GM18951 (cell line): ENCODE data around the gene ATP9B.

Experiments used
- POLR2A ChIP-seq: IDR thresholded peaks from 4 replicates; pipeline ENCODE4 v1.6.1; 2011; ENCODE audit warnings: mild to moderate bottlenecking; ENCODE audit not compliant: insufficient read length, insufficient read depth; ENCODE audit errors: extremely low read depth
- in situ Hi-C: fragments of 300-500 bp; cut with MboI; formaldehyde crosslinking; loops from one replicate; pipeline ENCODE4 v1.12.0; 2022; ENCODE audit warnings: low sequenced_read_pairs, mixed read lengths, inconsistent platforms; ENCODE audit not compliant: unreplicated experiment

The ATP9B gene

DNA sequence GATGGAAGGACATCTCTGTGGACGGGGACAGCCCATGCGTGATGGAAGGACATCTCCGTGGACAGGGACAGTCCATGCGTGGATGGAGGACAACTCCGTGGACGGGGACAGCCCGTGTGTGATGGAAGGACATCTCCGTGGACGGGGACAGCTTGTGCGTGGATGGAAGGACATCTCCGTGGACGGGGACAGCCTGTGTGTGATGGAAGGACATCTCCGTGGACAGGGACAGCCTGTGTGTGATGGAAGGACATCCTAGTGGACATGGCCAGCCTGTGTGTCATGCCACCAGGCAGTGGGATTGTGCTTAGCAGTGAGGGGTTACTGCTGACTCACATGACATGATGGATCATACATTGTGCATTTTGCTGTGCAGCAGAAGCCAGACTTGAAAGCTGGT is 296.5 kb downstream of the ATP9B start:
- in situ Hi-C loops = no loop called here
- no peak for TF ChIP-seq POLR2A

- TF ChIP-seq POLR2A = no peak
- in situ Hi-C loops = no loop called here
Measured at GRCh38 chr18:79366177-79367094, 297.2 kb downstream of the ATP9B start.

DNA sequence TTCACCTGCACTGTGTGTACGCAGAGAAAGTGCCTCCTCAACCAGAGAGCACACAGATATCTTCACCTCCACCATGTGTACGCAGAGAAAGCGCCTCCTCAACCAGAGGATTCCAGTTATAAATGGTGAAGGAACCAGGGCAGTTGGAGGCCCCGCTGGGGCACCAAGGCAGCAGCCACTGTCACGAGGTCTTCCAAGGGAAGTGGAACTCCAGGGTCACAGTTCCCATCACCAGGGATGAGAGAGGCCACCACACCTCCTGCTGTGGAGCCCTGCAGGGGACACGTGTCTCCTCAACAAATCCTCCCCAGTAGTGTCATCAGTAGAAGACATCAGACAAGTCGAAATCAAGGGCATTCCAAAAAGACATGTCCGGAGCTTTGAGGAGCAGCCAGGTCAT is 298.3 kb downstream of the ATP9B start:
- TF ChIP-seq POLR2A = no peak
- in situ Hi-C loops = no loop called here

- no peak for TF ChIP-seq POLR2A
- in situ Hi-C loops = no loop called here
Measured at GRCh38 chr18:79367989-79368388, 298.8 kb downstream of the ATP9B start.

DNA sequence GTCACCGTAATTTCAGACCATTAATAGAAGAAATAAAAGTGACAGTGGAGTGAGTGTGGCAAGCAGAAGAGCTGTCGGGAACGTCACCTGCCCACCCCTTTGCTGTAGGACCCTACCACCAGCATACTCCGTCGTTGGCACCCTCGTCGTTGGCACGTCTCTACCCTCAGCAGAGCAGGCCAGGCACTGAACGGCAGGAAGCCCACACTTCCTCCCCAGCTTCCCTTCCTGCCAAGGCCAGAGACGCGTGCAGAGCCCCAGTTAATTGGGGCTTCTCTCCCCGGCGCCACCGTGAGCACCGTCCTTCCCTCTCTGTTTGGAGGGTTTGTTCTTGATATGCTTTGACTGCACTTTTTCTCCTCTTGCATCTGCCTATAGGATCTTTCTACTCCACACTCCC is 299.5 kb downstream of the ATP9B start:
- in situ Hi-C loops = no loop called here
- no peak for TF ChIP-seq POLR2A

GRCh38 chr18:79371561-79372121 is 302.4 kb downstream of the ATP9B start:
- no peak for TF ChIP-seq POLR2A
- in situ Hi-C loops = no loop called here

DNA sequence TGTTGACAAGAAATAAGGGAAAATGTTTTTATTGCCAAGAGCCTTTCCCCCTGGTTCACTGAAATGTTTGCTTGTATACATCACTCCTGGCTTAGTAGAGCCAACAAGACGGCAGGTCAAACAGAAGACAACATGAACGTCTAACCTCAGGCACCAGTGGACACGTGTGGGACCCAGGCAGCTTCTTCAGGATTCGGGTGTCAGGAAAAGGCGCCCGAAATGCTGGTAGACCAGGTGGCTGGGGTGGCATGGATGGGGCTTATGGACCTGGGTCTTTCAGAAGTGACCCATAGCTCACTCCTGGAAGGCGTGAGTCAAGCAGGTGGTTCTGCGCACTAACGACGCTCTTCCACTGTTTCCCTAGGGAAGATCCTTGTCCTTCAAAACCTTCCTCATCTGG is 303.3 kb downstream of the ATP9B start:
- TF ChIP-seq POLR2A = no peak
- in situ Hi-C loops = no loop called here

GRCh38 chr18:79372991-79373390 is 303.8 kb downstream of the ATP9B start:
- in situ Hi-C loops = no loop called here
- no peak for TF ChIP-seq POLR2A

DNA sequence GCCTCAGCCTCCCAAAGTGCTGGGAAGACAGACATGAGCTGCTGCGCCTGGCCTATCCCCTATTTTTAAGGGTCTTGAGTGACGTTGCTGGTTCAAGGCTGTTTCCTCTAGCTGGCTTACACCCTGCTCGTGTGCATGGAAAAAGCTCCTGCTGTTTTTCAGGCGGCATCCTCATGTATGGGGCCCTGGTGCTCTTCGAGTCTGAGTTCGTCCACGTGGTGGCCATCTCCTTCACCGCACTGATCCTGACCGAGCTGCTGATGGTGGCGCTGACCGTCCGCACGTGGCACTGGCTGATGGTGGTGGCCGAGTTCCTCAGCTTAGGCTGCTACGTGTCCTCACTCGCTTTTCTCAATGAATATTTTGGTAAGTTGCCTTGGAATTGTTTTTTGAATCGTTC is 304.5 kb downstream of the ATP9B start:
- in situ Hi-C loops = no loop called here
- TF ChIP-seq POLR2A = no peak

- TF ChIP-seq POLR2A = no peak
- in situ Hi-C loops = loop anchor here (5.0 kb wide), 2 partner anchors 158 to 268 kb away; no protein-coding TSS in a partner anchor
Measured at GRCh38 chr18:79374408-79375171, 305.4 kb downstream of the ATP9B start.

DNA sequence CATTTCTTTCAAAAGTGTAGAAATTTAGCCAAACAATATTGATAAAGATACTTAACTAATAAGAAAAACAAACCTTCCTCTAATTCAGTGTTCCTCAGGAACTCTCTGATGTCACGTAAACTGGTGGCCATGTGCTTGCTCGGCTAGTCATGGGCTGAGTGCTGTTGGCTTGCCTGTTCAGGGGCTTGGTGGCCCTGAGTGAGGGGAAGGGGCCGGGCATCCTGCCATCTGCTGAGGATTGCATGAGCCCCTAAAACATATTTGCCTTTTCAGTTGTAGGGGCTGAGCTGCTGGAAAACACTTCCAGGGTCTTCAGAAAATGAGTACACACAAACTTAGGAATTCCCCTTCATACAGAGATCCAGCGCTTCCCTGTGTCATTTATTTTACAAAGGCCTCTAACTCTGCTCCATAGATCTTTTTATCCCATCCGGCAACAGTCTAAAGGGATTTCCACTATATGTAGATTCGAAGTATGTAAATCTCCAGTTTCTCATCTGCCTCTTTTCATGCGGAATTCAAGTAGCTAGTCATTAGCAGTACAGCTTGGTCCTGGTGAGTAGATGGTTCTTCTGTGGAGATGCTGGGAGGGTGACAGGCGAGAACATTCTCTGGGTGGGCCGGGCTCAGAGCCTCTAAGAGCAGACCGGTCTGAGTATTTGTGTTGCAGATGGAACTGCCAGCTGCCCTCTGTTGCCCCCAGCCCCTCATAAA is 306.4 kb downstream of the ATP9B start:
- no peak for TF ChIP-seq POLR2A

DNA sequence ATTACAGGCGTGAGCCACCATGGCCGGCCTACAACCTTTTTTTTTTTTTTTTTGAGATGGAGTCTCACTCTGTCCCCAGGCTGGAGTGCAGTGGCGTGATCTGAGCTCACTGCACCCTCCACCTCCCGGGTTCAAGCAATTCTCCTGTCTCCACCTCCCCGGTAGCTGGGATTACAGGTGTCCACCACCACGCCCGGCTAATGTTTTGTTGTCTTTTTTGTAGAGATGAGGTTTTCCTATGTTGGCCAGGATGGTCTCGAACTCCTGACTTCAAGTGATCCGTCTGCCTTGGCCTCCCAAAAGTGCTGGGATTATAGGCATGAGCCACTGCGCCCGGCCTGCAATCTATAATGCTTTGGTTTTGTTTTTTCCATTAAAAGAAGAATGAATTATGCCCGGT is 307.5 kb downstream of the ATP9B start:
- in situ Hi-C loops = loop anchor here (5.0 kb wide), 2 partner anchors 156 to 266 kb away; no protein-coding TSS in a partner anchor

More for the DNA sequence above, 306.4 kb downstream of the ATP9B start:
- in situ Hi-C loops = loop anchor here (5.0 kb wide), 2 partner anchors 157 to 267 kb away; no protein-coding TSS in a partner anchor

- in situ Hi-C loops = loop anchor here (5.0 kb wide), 2 partner anchors 155 to 265 kb away; no protein-coding TSS in a partner anchor
- TF ChIP-seq POLR2A = no peak
Measured at GRCh38 chr18:79377187-79377891, 308.1 kb downstream of the ATP9B start.
